Kidney tubule cell (primary cell): Measurements from ENCODE around the gene SRR.

Source experiments
- DNase-seq: peaks from one replicate; pipeline ENCODE4 v3.0.0-alpha.2; 2018; ENCODE audit warnings: low spot score

The SRR gene

GRCh38 chr17:2346475-2346874 is 42.7 kb downstream of the SRR start:
- DNase-seq = no peak

DNA sequence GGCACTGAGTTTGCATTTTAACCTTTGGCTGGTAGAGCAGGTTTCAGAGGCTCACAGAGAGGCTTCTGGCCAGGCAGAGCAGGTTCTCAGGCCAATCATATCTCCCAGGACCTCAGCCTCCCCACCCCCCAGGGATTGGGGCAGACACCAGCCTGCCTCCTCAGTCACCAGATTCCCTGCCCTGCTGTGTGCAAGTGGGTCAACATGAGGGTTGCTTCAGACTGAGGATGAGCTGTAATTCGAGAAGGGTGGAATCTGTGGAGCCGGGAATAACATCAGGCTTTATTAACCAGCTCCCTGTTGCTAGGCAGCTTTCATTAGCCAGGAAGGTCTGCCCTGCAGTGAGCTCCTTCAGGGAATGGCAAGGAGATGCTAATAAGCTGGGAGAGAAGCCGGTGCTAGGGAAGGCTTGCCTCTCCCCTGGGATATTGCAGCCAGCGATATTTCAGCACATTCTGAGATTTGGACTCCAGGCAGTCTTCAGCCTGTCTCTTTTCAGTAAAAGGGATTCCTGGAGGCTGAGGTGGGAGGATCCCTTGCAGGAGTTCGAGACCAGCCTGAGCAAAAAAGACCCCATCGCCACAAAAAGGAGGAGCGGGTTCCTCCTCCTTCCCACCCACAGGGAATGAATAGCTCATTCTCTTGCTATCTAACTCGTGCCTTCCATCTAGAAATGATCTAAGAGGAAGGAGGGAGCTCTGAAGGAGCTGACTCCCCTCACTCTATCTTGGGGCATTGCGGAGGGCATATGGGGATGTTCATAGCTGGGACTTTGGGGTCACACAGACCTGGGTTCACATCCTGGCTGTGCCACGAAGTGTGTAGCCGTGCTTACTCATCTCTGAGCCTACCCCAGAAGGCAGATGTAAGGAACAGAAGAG is 44.3 kb downstream of the SRR start:
- peak; percentile 80 for DNase-seq

DNA sequence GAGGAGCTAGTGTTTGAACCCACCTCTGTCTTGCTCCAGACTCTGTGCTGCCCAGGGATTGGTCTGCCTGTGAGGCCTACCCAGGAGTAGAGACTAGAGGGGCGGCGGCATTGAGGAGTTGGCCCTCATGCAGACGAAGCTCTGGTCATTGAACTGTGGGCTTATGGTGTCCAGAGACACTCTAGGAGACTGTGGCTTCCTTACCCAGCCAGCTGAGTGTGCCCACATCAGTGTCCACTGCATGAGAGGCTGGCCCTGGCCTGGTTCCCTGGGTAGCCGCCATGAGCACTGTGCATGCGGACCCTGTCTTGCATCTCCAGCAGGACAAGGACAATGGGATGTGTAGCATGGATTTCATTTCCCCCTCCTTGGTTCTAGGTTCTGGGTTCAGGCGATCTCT is 47.5 kb downstream of the SRR start:
- DNase-seq = no peak

DNA sequence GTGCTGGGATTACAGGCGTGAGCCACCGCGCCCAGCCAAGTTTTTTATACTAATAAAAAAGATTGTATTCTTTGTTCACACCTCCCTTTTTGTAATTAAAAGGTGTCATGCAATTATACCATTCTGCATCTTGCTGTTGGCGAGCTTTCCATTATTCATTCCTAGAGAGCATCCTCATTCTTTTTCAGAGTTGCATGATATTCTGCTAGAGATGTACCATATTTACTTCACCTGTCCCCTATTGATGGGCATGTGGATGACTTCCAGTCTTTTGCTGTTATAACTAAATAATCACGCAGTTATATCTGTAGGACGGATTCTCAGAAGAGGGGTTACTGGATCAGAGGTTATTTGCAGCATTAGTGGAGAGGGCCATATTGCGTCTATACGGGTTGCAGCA is 50.6 kb downstream of the SRR start:
- no peak for DNase-seq

- no peak for DNase-seq
Observed at GRCh38 chr17:2357237-2357636, 53.5 kb downstream of the SRR start.

DNA sequence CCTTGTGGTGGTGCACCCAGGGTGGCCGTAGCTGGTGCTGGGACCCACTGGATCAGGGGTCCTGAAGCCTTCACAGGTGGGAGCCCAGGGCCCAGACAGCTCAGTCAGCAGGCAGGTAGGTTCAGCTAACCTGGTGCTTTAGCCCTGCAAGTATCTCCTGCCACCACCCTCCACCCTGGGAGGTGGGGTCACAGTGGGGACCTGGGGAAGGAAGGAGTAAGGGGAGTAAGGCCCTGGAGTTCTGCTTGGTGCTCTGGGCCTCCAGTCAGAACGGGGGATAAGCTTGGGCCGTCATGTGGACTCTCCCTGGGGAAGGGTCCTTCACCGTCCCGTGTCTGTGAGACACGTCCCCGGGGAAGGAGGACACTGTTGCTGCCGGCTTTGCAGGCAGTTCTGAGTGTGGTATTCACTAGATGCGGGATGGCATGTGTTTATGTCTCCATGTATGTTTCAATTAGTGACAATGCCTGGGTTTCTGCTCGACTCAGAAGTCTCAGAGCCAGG is 54.2 kb downstream of the SRR start:
- no peak for DNase-seq

- DNase-seq = peak; percentile 59
Observed at GRCh38 chr17:2361010-2361760, 57.4 kb downstream of the SRR start.

- no peak for DNase-seq
Observed at GRCh38 chr17:2362016-2362415, 58.3 kb downstream of the SRR start.

DNA sequence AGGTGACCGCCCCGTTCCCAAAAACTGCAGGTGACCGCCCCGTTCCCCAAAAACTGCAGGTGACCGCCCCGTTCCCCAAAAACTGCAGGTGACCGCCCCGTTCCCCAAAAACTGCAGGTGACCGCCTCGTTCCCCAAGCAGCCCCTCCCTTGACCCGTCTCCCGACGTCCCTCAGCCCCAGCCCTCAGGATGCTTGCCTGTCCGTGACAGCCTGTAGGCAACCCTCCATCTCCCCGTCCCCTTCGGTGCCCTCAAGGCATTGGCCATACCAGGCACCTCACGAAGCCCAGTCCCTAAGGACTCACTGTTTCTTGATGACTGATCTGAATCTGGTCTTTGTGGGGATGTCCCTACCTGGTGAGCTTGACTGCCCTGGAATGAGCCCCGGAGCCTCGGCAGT is 58.7 kb downstream of the SRR start:
- no peak for DNase-seq

DNA sequence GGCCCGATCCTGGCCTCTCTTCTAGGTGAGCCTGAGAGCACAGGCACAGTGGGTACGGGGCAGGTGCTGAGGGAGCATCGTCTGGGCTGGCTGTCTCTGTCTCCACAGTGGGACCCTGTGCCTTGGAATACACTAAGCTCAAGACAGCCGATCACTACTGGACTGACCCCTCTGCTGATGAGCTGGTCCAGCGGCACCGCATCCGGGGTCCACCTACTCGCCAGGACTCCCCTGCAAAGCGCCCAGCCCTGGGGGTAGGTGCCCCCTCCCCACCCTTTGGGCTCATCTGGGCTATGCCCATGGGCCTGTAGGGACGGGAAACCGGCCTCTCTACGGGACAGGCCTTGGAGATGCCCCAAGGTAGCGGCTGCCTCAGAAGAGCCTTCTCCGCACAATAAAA is 59.1 kb downstream of the SRR start:
- no peak for DNase-seq

GRCh38 chr17:2363318-2363717 is 59.6 kb downstream of the SRR start:
- DNase-seq = no peak

- DNase-seq = no peak
Observed at GRCh38 chr17:2363851-2364762, 60.4 kb downstream of the SRR start.

DNA sequence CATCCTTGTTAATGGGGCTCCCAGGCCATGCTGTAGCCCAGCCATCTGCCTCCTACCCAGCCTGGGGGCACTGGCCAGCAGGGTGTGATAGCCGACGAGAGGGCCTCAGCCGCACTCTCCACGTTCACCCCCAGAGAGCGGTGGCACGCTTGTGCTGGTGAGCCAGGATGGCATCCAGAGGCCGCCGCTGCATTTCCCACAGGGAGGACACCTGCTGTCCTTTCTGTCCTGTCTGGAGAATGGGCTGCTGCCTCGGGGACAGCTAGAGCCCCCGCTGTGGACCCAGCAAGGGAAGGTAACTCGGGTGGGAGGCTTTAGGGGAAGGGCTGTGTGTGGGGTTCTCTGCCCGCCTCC is 61.0 kb downstream of the SRR start:
- DNase-seq = no peak

DNA sequence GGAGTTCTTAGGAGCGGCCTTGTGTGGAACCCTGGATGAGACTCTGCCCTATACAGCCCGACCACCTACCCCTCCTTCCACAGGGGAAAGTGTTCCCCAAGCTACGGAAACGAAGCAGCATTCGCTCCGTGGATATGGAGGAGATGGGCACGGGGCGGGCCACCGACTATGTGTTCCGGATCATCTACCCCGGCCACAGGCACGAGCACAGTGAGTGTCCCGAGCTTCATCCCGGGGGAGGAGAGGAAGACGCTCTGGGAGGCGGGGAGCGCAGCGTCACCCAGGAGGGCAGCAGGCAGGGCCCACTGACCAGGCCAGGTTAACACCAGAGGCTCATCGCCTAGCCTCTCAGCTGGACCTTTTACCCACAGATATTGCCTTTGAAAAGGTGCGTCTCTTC is 61.4 kb downstream of the SRR start:
- DNase-seq = no peak

- DNase-seq = no peak
Observed at GRCh38 chr17:2366747-2367494, 63.2 kb downstream of the SRR start.

DNA sequence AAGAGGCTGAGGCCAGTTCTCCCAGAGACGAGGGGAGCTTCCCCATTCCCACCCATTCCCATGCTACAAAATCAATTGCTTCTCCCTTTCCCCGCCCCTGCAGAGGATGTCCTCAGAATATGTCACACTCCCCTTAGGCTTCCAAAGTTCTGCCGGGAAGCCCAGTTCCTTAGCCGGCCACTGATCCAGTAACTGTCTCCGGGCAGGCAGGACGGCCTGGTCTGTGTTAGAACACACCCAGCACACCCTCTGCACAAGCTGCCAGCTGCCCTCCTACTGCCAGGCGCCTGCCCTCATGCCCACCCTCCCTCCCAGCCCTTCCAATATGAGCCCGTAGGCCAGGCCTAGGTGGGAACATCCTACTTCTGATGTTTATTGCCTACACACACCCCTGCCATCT is 64.6 kb downstream of the SRR start:
- no peak for DNase-seq

DNA sequence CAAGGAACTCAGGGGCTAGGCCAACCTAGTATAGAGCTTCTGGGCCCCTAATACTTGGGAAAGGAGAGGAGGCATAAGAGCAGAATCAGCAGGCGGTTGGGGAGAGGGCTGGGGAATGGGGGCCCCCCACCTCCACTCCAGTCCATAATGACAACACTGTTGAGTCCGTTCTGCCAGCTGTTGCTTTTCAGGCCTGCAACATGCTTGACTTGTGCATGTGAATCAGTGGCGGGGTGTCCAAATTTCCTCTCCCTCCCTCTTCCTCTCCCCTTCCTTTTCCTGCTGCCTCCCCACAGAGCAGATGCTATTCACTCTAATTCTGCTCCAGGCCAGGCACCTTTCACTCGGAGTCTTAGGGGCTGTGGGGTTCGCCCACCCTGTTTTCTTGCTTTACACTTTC is 65.3 kb downstream of the SRR start:
- DNase-seq = no peak

GRCh38 chr17:2369551-2370210 is 65.9 kb downstream of the SRR start:
- no peak for DNase-seq

- no peak for DNase-seq
Observed at GRCh38 chr17:2370211-2370589, 66.5 kb downstream of the SRR start.

- no peak for DNase-seq
Observed at GRCh38 chr17:2371183-2372130, 67.7 kb downstream of the SRR start.
